ENCODE data around the gene ING5.
A peak's percentile ranks its signal among the peaks of the same experiment; 100 is the strongest.

Gene ING5

GRCh38 chr2:241760301-241760771 lies 58.5 kb downstream of the ING5 start:
- DNase-seq (ENCODE audit: low read depth in 2 of 2): no peak

- no peak for DNase-seq (ENCODE audit: low read depth in 2 of 2)
Measured at GRCh38 chr2:241762321-241762932, 60.6 kb downstream of the ING5 start.

- peak; percentile 48 to 58 for DNase-seq (ENCODE audit: low read depth in 2 of 2)
Measured at GRCh38 chr2:241762933-241763369, 61.1 kb downstream of the ING5 start.

- no peak for DNase-seq (ENCODE audit: low read depth in 2 of 2)
Measured at GRCh38 chr2:241763551-241764274, 61.9 kb downstream of the ING5 start.

- DNase-seq (ENCODE audit: low read depth in 2 of 2): no peak
Measured at GRCh38 chr2:241764275-241765241, 62.7 kb downstream of the ING5 start.

- DNase-seq (ENCODE audit: low read depth in 2 of 2): no peak
Measured at GRCh38 chr2:241767464-241768250, 65.8 kb downstream of the ING5 start.

GRCh38 chr2:241768251-241768711 lies 66.4 kb downstream of the ING5 start:
- DNase-seq (ENCODE audit: low read depth in 2 of 2): no peak

- DNase-seq (ENCODE audit: low read depth in 2 of 2): no peak
Measured at GRCh38 chr2:241768850-241769249, 67.0 kb downstream of the ING5 start.

GRCh38 chr2:241769819-241770184 lies 68.0 kb downstream of the ING5 start:
- no peak for DNase-seq (ENCODE audit: low read depth in 2 of 2)

- DNase-seq (ENCODE audit: low read depth in 2 of 2): no peak
Measured at GRCh38 chr2:241770185-241770935, 68.5 kb downstream of the ING5 start.

- no peak for DNase-seq (ENCODE audit: low read depth in 2 of 2)
Measured at GRCh38 chr2:241770936-241771285, 69.1 kb downstream of the ING5 start.

GRCh38 chr2:241771286-241772062 lies 69.6 kb downstream of the ING5 start:
- no peak for DNase-seq (ENCODE audit: low read depth in 2 of 2)

GRCh38 chr2:241772063-241772499 lies 70.2 kb downstream of the ING5 start:
- DNase-seq (ENCODE audit: low read depth in 2 of 2): no peak

GRCh38 chr2:241773511-241774418 lies 71.9 kb downstream of the ING5 start:
- no peak for DNase-seq (ENCODE audit: low read depth in 2 of 2)

- no peak for DNase-seq (ENCODE audit: low read depth in 2 of 2)
Measured at GRCh38 chr2:241774419-241775222, 72.8 kb downstream of the ING5 start.

GRCh38 chr2:241775223-241776177 lies 73.7 kb downstream of the ING5 start:
- DNase-seq (ENCODE audit: low read depth in 2 of 2): no peak

Measured in stimulated activated CD8-positive, alpha-beta memory T cell treated with anti-CD3 and anti-CD28 coated beads, Interleukin-2, amount 100 ng/mL, for 1 hour (primary cell).